SK-N-MC (cell line): Measurements from ENCODE around the gene PPIG.

ENCODE experiments used
- EZH2 ChIP-seq: fragments of 200-600 bp; sonication (generic); IDR thresholded peaks from one replicate; pipeline ENCODE4 v1.6.1; 2017; ENCODE audit warnings: antibody characterized with exemption
- POLR2AphosphoS5 ChIP-seq: IDR thresholded peaks from 2 replicates; pipeline ENCODE4 v1.6.1; 2012; ENCODE audit warnings: mild to moderate bottlenecking, low read depth, low read length, borderline replicate concordance

DNA sequence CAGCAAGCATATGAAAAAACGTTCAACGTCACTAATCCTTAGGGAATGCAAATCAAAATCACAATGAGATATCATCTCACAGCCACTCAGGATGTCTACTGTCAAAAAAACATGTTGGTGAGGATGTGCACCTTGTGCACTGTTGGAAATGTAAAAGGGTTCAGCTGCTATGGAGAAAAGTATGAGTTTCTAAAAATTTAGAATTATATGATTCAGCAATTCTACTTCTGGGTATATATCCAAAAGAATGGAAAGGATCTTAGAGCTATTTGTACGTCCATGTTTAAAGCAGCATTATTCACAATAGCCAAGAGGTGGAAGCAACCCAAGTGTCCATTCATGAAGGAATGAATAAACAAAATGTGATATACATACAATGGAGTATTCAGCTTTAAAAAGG is 60.0 kb downstream of the PPIG start:
- TF ChIP-seq EZH2 (no peak), POLR2AphosphoS5 (no peak; the same call in 1 of the 2 replicates)
